Activated naive CD8-positive, alpha-beta T cell treated with anti-CD3 and anti-CD28 coated beads, Interleukin-2, amount 50 U/mL, for 16 hours (primary cell): ENCODE data around the gene LPIN3.

Source experiments
- DNase-seq: peaks from one replicate; pipeline ENCODE4 v3.0.0-alpha.2; 2020; ENCODE audit warnings: low read depth, low spot score

LPIN3 gene

GRCh38 chr20:41327178-41327577 is 13.4 kb upstream of the LPIN3 start:
- DNase-seq = no peak

GRCh38 chr20:41329435-41330342 is 10.9 kb upstream of the LPIN3 start:
- peak; percentile 29 for DNase-seq

- no peak for DNase-seq
Measured at GRCh38 chr20:41330343-41330720, 10.3 kb upstream of the LPIN3 start.

GRCh38 chr20:41330941-41331340 is 9.7 kb upstream of the LPIN3 start:
- DNase-seq = no peak

GRCh38 chr20:41331731-41332130 is 8.9 kb upstream of the LPIN3 start:
- DNase-seq = no peak

GRCh38 chr20:41334036-41334435 is 6.6 kb upstream of the LPIN3 start:
- no peak for DNase-seq

- no peak for DNase-seq
Measured at GRCh38 chr20:41334443-41335421, 5.9 kb upstream of the LPIN3 start.

- DNase-seq = no peak
Measured at GRCh38 chr20:41335591-41335990, 5.0 kb upstream of the LPIN3 start.

- no peak for DNase-seq
Measured at GRCh38 chr20:41336711-41337492, 3.7 kb upstream of the LPIN3 start.

- DNase-seq = peak; percentile 57
Measured at GRCh38 chr20:41339957-41340326, 679 bp upstream of the LPIN3 start.

- no peak for DNase-seq
Measured at GRCh38 chr20:41342474-41343464, 2.1 kb downstream of the LPIN3 start.

- no peak for DNase-seq
Measured at GRCh38 chr20:41344477-41344876, 3.9 kb downstream of the LPIN3 start.

GRCh38 chr20:41344938-41345728 is 4.5 kb downstream of the LPIN3 start:
- no peak for DNase-seq

- no peak for DNase-seq
Measured at GRCh38 chr20:41345729-41346067, 5.1 kb downstream of the LPIN3 start.

GRCh38 chr20:41347523-41348429 is 7.2 kb downstream of the LPIN3 start:
- DNase-seq = no peak

GRCh38 chr20:41348430-41349172 is 8.0 kb downstream of the LPIN3 start:
- no peak for DNase-seq

- no peak for DNase-seq
Measured at GRCh38 chr20:41349266-41349665, 8.6 kb downstream of the LPIN3 start.

- no peak for DNase-seq
Measured at GRCh38 chr20:41349943-41350342, 9.3 kb downstream of the LPIN3 start.
